OCI-LY7 (cell line): Measurements from ENCODE around the gene CALU. TPM values are rescaled to one million over a fixed set of nuclear protein-coding genes. Genes with fewer than 3 reads are reported as not detected.

Source experiments
- BruUV-seq: library from RNA; stranded (reverse); fragments of 400-500 nt; replicated peaks from 2 replicates; lab custom pipeline; 2021; lab: Mats Ljungman, UMichigan
- CTCF ChIA-PET: fragments of 300-600 bp; sonication (Branson Sonifier 250); formaldehyde crosslinking; loops from one replicate; lab custom pipeline; 2022; ENCODE audit warnings: antibody characterized with exemption; ENCODE audit not compliant: unreplicated experiment; lab: Charles Lee
- POLR2A ChIA-PET: fragments of 300-600 bp; sonication (Branson Sonifier 250); formaldehyde crosslinking; loops from one replicate; lab custom pipeline; 2022; ENCODE audit warnings: antibody characterized with exemption; lab: Charles Lee
- DNase-seq: peaks from one replicate; pipeline ENCODE4 v3.0.0-alpha.2; 2015; ENCODE audit warnings: low spot score
- H2AFZ ChIP-seq: fragments of 200-600 bp; sonication (generic), shearing (Covaris generic); 2 replicates; pipeline ENCODE4 v1.6.1; 2014; ENCODE audit warnings: mild to moderate bottlenecking, antibody characterized with exemption, low read length, moderate library complexity
- H3K27ac ChIP-seq: fragments of 200-600 bp; sonication (generic); 2 replicates; pipeline ENCODE4 v1.5.1; 2014; ENCODE audit warnings: mixed run types, low read depth, mild to moderate bottlenecking, moderate library complexity, low read length, inconsistent platforms; ENCODE audit not compliant: poor library complexity, severe bottlenecking
- H3K36me3 ChIP-seq: fragments of 200-600 bp; sonication (generic); 2 replicates; pipeline ENCODE4 v1.6.1; 2014; ENCODE audit warnings: mild to moderate bottlenecking, antibody characterized with exemption, low read length, moderate library complexity, mixed read lengths; ENCODE audit not compliant: insufficient read depth
- H3K4me1 ChIP-seq: fragments of 200-600 bp; sonication (generic); 2 replicates; pipeline ENCODE4 v1.5.1; 2014; ENCODE audit warnings: mild to moderate bottlenecking, low read length; ENCODE audit not compliant: insufficient read depth, poor library complexity, severe bottlenecking
- H3K4me2 ChIP-seq: fragments of 200-600 bp; sonication (generic); 2 replicates; pipeline ENCODE4 v1.6.1; 2014; ENCODE audit warnings: mild to moderate bottlenecking, low read length
- H3K4me3 ChIP-seq: fragments of 200-600 bp; sonication (generic); 2 replicates; pipeline ENCODE4 v1.5.1; 2014; ENCODE audit warnings: mild to moderate bottlenecking, low read depth, low read length; ENCODE audit not compliant: poor library complexity, severe bottlenecking
- H3K79me2 ChIP-seq: fragments of 200-600 bp; sonication (generic); 2 replicates; pipeline ENCODE4 v1.6.1; 2016; ENCODE audit warnings: low read depth, mild to moderate bottlenecking, low read length, moderate library complexity, mixed read lengths; ENCODE audit not compliant: insufficient read depth
- H3K9me2 ChIP-seq: fragments of 200-600 bp; sonication (generic); 2 replicates; pipeline ENCODE4 v1.6.1; 2016; ENCODE audit warnings: mild to moderate bottlenecking, low read length, mixed read lengths; ENCODE audit not compliant: insufficient read depth
- H3K9me3 ChIP-seq: fragments of 200-600 bp; sonication (generic); 2 replicates; pipeline ENCODE4 v1.6.1; 2014; ENCODE audit warnings: mild to moderate bottlenecking, mixed run types, low read length, mixed read lengths
- H4K20me1 ChIP-seq: fragments of 200-600 bp; sonication (generic); 2 replicates; pipeline ENCODE4 v1.6.1; 2014; ENCODE audit warnings: mild to moderate bottlenecking, antibody characterized with exemption, low read length, moderate library complexity, mixed read lengths; ENCODE audit not compliant: insufficient read depth
- EZH2phosphoT487 ChIP-seq: fragments of 200-600 bp; sonication (generic); IDR thresholded peaks from 2 replicates; pipeline ENCODE4 v1.6.1; 2018; ENCODE audit warnings: low read depth, borderline replicate concordance, mild to moderate bottlenecking, mixed run types, antibody characterized with exemption, low read length, moderate library complexity, mixed read lengths
- intact Hi-C: fragments of 100-400 bp; cut with micrococcal nuclease; formaldehyde crosslinking; loops from one replicate; pipeline ENCODE4 v1.10.0; 2022; ENCODE audit not compliant: unreplicated experiment
- total RNA-seq, 2 experiments: library from RNA; depleted of rRNA in 1 of 2; stranded (reverse); fragments of >200 nt in 1 of 2; shearing (Covaris generic) in 1 of 2; gene quantifications; 2 replicates each; pipeline ENCODE4 v1.2.3, GENCODE V29; 2014 to 2022
- TF ChIP-seq, protein P1 (sequence below): fragments of 200-600 bp; sonication (generic); conservative IDR thresholded peaks from 2 replicates; pipeline ENCODE4 v1.5.1; 2014; ENCODE audit warnings: mild to moderate bottlenecking, antibody characterized with exemption, low read length, moderate library complexity, mixed read lengths

CALU gene
- total RNA-seq, 2 experiments from 2014 or later: 45.6 to 52.8 TPM

DNA sequence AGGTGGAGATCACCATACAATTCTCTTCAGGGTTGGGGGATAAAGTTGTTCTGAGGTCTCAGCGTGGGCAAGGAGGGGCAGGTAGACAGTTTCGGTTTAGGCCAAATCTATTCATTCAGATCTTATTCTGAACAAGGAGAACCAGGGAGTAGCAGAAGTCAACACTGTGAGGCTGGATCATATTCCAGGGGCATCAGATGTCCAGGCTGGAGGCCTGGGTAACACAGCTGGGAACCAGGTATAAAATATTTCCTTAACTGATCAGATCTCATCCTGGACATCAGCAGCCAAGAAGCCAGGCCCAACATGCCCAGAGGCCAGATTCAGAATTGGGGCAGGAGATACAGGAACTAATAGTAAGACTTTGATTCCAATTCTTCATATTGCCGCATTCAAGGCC is 71.8 kb downstream of the CALU start:
- BruUV-seq: no TSS peak
- ChIA-PET CTCF (no interaction called here), POLR2A (no interaction called here)
- no peaks in the 10 kb centered on the region for H3K79me2 ChIP-seq
- H3K4me3 ChIP-seq: no peak overlapping the region
- no peaks in the 10 kb centered on the region for H3K4me1 ChIP-seq
- no peaks in the 10 kb centered on the region for H4K20me1 ChIP-seq
- intact Hi-C loops: no loop called here
- H3K27ac ChIP-seq: no peak overlapping the region
- no peaks in the 10 kb centered on the region for H3K9me3 ChIP-seq
- H3K4me2 ChIP-seq: no peak overlapping the region
- H3K36me3 ChIP-seq: 0 out of 2 replicates have a peak, but pooled peaks cover 4% of the 10 kb centered on the region
- DNase-seq: no peak
- TF ChIP-seq, protein P1, sequence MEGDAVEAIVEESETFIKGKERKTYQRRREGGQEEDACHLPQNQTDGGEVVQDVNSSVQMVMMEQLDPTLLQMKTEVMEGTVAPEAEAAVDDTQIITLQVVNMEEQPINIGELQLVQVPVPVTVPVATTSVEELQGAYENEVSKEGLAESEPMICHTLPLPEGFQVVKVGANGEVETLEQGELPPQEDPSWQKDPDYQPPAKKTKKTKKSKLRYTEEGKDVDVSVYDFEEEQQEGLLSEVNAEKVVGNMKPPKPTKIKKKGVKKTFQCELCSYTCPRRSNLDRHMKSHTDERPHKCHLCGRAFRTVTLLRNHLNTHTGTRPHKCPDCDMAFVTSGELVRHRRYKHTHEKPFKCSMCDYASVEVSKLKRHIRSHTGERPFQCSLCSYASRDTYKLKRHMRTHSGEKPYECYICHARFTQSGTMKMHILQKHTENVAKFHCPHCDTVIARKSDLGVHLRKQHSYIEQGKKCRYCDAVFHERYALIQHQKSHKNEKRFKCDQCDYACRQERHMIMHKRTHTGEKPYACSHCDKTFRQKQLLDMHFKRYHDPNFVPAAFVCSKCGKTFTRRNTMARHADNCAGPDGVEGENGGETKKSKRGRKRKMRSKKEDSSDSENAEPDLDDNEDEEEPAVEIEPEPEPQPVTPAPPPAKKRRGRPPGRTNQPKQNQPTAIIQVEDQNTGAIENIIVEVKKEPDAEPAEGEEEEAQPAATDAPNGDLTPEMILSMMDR: no peak
- no peak for TF ChIP-seq EZH2phosphoT487
- H3K9me2 ChIP-seq: no peaks in the 10 kb centered on the region
- no peak overlapping the region for H2AFZ ChIP-seq

GRCh38 chr7:128811631-128812430 is 72.7 kb downstream of the CALU start:
- H3K4me2 ChIP-seq: no peak overlapping the region
- no peak for TF ChIP-seq EZH2phosphoT487
- TF ChIP-seq, protein P1: no peak
- no peak overlapping the region for H3K4me3 ChIP-seq
- intact Hi-C loops: no loop called here
- BruUV-seq: no TSS peak
- no peaks in the 10 kb centered on the region for H3K79me2 ChIP-seq
- no peaks in the 10 kb centered on the region for H3K9me3 ChIP-seq
- H3K36me3 ChIP-seq: 0 out of 2 replicates have a peak, but pooled peaks cover 4% of the 10 kb centered on the region
- no peaks in the 10 kb centered on the region for H3K4me1 ChIP-seq
- ChIA-PET CTCF (no interaction called here), POLR2A (no interaction called here)
- H3K27ac ChIP-seq: no peak overlapping the region
- DNase-seq: no peak
- H3K9me2 ChIP-seq: no peaks in the 10 kb centered on the region
- no peak overlapping the region for H2AFZ ChIP-seq
- no peaks in the 10 kb centered on the region for H4K20me1 ChIP-seq
